Measurements from ENCODE around the gene TAF11.

GRCh38 chr6:34871853-34872252 is 16.0 kb downstream of the TAF11 start:
- TF ChIP-seq EZH2 (IDR thresholded peaks at IDR 0.05; ENCODE audit: borderline replicate concordance, low read length) = no peak
- TF ChIP-seq, protein P1, sequence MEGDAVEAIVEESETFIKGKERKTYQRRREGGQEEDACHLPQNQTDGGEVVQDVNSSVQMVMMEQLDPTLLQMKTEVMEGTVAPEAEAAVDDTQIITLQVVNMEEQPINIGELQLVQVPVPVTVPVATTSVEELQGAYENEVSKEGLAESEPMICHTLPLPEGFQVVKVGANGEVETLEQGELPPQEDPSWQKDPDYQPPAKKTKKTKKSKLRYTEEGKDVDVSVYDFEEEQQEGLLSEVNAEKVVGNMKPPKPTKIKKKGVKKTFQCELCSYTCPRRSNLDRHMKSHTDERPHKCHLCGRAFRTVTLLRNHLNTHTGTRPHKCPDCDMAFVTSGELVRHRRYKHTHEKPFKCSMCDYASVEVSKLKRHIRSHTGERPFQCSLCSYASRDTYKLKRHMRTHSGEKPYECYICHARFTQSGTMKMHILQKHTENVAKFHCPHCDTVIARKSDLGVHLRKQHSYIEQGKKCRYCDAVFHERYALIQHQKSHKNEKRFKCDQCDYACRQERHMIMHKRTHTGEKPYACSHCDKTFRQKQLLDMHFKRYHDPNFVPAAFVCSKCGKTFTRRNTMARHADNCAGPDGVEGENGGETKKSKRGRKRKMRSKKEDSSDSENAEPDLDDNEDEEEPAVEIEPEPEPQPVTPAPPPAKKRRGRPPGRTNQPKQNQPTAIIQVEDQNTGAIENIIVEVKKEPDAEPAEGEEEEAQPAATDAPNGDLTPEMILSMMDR (IDR thresholded peaks at IDR 0.05; ENCODE audit: low read length) = no peak
